ENCODE data around the gene POLR2M. TPM values are rescaled to one million over a fixed set of nuclear protein-coding genes. Genes with fewer than 3 reads are reported as not detected.

The POLR2M gene
- polyA plus RNA-seq, 2 of the 4 experiments (the other 2 are of a cell fraction): 67.9 to 107 TPM

- TF ChIP-seq, protein P1, sequence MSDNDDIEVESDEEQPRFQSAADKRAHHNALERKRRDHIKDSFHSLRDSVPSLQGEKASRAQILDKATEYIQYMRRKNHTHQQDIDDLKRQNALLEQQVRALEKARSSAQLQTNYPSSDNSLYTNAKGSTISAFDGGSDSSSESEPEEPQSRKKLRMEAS (IDR thresholded peaks at IDR 0.05): no peak
Measured at GRCh38 chr15:57671636-57672035, 34.9 kb upstream of the POLR2M start (continued).

DNA sequence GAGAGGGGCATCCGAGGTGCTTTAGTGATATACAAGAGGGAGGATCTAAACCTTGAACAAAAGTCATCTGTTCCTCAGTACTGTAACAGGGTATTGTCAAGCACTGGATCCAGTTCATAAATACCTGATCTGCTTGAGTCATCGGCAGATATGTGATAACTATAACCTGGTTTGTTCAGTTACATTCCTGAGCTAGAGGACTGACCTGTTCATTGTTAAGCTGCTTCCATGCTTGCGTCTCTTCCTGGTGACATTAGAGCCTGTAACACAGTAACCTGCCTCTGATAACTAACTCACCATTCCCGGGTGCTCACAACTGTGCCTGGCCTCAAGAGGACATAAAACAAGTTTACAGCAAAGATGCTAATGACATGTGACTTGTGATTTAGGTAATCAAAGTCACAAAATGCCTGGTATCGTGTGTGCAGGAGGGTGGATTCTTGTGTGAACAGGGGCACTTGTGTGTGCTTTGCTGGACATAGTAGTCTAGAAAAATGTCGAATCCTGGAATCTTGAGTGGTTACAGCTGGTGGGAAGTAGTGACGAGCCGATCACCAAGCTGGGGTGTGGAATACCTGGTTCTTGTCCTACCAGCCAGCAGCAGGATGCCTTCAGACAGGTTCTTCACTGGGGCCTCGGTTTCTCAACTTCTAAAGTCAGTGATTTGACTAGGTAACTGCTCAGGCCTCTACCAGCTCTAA lies 30.9 kb upstream of the POLR2M start:
- POLR2A ChIA-PET: no interaction called here
- Histone ChIP-seq H3K4me2 (no peak overlapping the region), H3K9me3 (no peaks in the 10 kb centered on the region), H3K4me3 (no peak overlapping the region), H3K4me1 (peaks cover 12% of the 10 kb centered on the region; the same call in 2 of the 3 replicates), H3K27ac (no peak overlapping the region)
- WGBS (ENCODE audit: missing lambda C conversion rate): 68% methylated on average over 9 of the region's 9 CpGs
- CTCF ChIA-PET: interaction anchor here (4.9 kb wide), 1 partner anchor 9 kb away, joined by 52 read pairs; no protein-coding TSS in a partner anchor
- ATAC-seq: no peak
- FAIRE-seq: peak; percentile 78
- TF ChIP-seq PHF8 (IDR thresholded peaks at IDR 0.05; ENCODE audit: borderline replicate concordance, low read depth): no peak
- no peak for TF ChIP-seq KDM1A (IDR thresholded peaks at IDR 0.05; ENCODE audit: low read depth)
- TF ChIP-seq SMC3 (IDR thresholded peaks at IDR 0.05): no peak
- no peak for TF ChIP-seq HDAC2 (IDR thresholded peaks at IDR 0.05)
- TF ChIP-seq SREBF2 (IDR thresholded peaks at IDR 0.05): no peak
- TF ChIP-seq FOSB (CRISPR knock-in tag; IDR thresholded peaks at IDR 0.05): no peak
- TF ChIP-seq, protein P2, sequence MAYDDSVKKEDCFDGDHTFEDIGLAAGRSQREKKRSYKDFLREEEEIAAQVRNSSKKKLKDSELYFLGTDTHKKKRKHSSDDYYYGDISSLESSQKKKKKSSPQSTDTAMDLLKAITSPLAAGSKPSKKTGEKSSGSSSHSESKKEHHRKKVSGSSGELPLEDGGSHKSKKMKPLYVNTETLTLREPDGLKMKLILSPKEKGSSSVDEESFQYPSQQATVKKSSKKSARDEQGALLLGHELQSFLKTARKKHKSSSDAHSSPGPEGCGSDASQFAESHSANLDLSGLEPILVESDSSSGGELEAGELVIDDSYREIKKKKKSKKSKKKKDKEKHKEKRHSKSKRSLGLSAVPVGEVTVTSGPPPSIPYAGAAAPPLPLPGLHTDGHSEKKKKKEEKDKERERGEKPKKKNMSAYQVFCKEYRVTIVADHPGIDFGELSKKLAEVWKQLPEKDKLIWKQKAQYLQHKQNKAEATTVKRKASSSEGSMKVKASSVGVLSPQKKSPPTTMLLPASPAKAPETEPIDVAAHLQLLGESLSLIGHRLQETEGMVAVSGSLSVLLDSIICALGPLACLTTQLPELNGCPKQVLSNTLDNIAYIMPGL (CRISPR knock-in tag; IDR thresholded peaks at IDR 0.05; ENCODE audit: borderline replicate concordance): no peak
- TF ChIP-seq HOXA7 (CRISPR knock-in tag; IDR thresholded peaks at IDR 0.05): no peak
- no peak for TF ChIP-seq ZSCAN20 (CRISPR knock-in tag; IDR thresholded peaks at IDR 0.05)
- TF ChIP-seq HOXB5 (CRISPR knock-in tag; IDR thresholded peaks at IDR 0.05): no peak
- TF ChIP-seq MYC (IDR thresholded peaks at IDR 0.05; ENCODE audit: borderline replicate concordance, low read length): no peak
- no peak for TF ChIP-seq HOXB13 (CRISPR knock-in tag; IDR thresholded peaks at IDR 0.05; ENCODE audit: low read depth)
- TF ChIP-seq EHF (CRISPR knock-in tag; IDR thresholded peaks at IDR 0.05): no peak
- TF ChIP-seq TP53 (CRISPR knock-in tag; IDR thresholded peaks at IDR 0.05): no peak
- TF ChIP-seq RFX5 (IDR thresholded peaks at IDR 0.05): no peak
- TF ChIP-seq CEBPB (IDR thresholded peaks at IDR 0.05): no peak
- no peak for DNase-seq (ENCODE audit: low read depth in 1 of 2, low spot score in 1 of 2)

DNA sequence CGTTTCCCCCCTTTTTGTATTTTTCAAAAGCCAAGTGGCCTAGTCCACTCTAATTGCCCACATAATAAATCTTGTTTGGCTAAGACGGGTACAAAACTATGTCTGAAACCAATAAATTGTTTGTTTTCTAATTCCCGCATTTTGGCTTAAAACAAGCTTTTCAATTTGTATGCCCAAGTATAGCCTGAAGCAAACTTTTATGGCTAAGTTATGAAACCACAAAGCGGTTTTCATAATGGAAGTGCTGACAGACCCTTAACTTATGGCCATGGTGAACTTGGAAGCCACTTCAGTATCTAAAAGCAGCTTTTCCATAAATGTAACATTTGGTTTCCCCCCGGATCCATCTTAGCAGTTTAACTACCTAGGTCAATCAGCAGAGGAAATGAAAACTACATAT lies 29.9 kb upstream of the POLR2M start:
- no peak for FAIRE-seq
- 77% methylated on average over 5 of the region's 5 CpGs for WGBS (ENCODE audit: missing lambda C conversion rate)
- Histone ChIP-seq H3K4me2 (no peak overlapping the region), H3K4me3 (no peak overlapping the region), H3K27ac (no peak overlapping the region), H3K9me3 (no peaks in the 10 kb centered on the region), H3K4me1 (peaks cover 12% of the 10 kb centered on the region; the same call in 2 of the 3 replicates)
- ATAC-seq: no peak
- ChIA-PET CTCF (interaction anchor here (0.8 to 4.9 kb wide), 5 partner anchors 10 to 184 kb away, joined by 3 to 52 read pairs (median 4); no protein-coding TSS in a partner anchor), POLR2A (no interaction called here)
- TF ChIP-seq, protein P3, sequence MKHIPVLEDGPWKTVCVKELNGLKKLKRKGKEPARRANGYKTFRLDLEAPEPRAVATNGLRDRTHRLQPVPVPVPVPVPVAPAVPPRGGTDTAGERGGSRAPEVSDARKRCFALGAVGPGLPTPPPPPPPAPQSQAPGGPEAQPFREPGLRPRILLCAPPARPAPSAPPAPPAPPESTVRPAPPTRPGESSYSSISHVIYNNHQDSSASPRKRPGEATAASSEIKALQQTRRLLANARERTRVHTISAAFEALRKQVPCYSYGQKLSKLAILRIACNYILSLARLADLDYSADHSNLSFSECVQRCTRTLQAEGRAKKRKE (CRISPR knock-in tag; IDR thresholded peaks at IDR 0.05; ENCODE audit: low read depth): no peak
- TF ChIP-seq, protein P2 (CRISPR knock-in tag; IDR thresholded peaks at IDR 0.05; ENCODE audit: borderline replicate concordance): no peak
- no peak for DNase-seq (ENCODE audit: low read depth in 1 of 2, low spot score in 1 of 2)
